ENCODE results near the gene ZNF414.

ZNF414 gene

DNA sequence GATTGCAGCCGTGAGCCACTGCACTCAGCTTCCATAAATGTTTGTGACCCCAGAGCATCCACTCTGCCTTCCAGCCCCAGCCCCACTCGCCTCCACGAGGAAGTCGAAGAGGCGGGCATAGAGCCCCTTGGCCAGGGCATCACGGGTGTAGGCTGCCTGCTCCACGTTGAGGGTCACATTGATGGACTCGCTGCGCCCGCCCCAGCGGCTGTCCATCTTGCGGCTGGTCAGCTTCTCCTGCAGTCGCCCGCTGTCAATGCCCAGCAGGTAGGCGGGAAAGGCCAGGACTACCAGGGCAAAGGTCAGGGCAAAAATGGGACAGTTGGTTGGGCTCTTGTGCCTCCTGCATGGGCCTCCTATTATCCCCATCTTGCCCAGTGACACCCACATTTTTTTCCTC, 36.1 kb upstream of the ZNF414 start:
- no peak overlapping the region for H3K4me3 ChIP-seq (replicated peaks; ENCODE audit: low read depth, low read length)
- DNase-seq (ENCODE audit: extremely low read depth, low read depth), result no peak

DNA sequence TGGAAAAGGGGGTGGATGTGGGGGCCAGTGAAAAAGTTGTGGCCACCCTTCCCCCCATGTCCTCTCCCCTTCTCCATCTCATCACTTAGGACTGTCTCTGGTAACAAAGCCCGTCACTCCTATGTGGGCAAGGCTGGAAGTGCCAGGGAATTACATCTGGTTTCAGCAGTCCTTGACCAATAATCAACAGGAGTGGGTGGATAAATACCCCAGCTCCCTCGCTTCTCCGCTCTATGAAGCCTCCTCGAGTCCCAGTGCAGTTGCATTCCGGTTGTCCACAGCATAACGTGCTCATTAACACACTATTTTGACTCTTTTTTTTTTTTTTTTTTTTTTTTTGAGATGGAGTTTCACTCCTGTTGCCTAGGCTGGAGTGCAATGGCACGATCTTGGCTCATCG, 31.8 kb upstream of the ZNF414 start:
- TF ChIP-seq, protein P1, sequence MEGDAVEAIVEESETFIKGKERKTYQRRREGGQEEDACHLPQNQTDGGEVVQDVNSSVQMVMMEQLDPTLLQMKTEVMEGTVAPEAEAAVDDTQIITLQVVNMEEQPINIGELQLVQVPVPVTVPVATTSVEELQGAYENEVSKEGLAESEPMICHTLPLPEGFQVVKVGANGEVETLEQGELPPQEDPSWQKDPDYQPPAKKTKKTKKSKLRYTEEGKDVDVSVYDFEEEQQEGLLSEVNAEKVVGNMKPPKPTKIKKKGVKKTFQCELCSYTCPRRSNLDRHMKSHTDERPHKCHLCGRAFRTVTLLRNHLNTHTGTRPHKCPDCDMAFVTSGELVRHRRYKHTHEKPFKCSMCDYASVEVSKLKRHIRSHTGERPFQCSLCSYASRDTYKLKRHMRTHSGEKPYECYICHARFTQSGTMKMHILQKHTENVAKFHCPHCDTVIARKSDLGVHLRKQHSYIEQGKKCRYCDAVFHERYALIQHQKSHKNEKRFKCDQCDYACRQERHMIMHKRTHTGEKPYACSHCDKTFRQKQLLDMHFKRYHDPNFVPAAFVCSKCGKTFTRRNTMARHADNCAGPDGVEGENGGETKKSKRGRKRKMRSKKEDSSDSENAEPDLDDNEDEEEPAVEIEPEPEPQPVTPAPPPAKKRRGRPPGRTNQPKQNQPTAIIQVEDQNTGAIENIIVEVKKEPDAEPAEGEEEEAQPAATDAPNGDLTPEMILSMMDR (IDR thresholded peaks at IDR 0.05; ENCODE audit: low read depth, low read length, missing control alignments), result no peak
- no peak for DNase-seq (ENCODE audit: extremely low read depth, low read depth)
- H3K4me3 ChIP-seq (replicated peaks; ENCODE audit: low read depth, low read length), result no peak overlapping the region

More for the DNA sequence above, 36.1 kb upstream of the ZNF414 start:
- TF ChIP-seq, protein P1 (IDR thresholded peaks at IDR 0.05; ENCODE audit: low read depth, low read length, missing control alignments), result no peak

DNA sequence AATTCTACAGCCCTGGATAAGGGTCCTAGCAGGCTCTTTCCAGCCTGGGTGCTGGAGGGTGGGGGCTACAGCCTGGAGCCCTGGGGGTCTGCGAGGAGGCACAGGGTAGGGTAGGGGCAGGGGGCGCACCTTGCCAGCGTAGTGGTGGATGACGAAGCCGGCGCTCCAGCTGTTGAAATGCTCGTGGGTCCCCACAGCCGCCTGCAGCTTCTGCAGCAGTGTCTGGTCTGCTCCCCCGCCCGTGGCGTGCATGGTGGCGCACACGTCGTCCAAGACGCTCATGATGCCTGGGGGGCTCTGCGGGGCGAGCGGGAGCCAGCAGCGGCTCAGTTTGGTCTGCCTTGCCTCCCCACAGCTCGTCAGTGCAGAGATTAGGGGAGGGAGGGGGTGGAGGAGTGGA, 30.2 kb upstream of the ZNF414 start:
- H3K4me3 ChIP-seq (replicated peaks; ENCODE audit: low read depth, low read length), result no peak overlapping the region
- DNase-seq (ENCODE audit: extremely low read depth, low read depth), result no peak
- TF ChIP-seq, protein P1 (IDR thresholded peaks at IDR 0.05; ENCODE audit: low read depth, low read length, missing control alignments), result no peak

DNA sequence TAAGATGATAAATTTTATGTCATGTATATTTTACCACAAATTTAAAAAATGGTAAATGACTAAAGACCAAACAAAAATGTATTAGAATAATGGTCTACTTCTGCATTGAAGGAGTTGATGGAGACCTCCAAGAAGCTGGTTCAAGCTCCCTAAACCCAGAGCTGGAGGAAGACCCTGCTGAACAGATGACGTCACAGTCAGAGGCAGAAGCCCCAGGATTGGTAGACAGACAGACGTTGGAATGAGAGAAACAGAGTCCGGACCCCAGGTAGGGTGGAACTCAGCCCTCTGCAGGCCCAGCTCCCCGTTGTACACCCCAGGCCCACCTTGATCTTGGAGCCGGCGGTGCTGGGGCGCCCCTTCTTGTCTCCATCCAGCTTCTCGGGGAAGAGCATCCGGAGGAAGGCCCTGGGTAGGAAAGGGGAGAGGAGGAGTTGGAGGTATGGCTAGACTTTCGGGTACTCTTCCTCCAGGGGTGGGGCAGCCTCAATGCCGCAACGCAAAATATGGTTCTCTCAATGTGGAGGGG, 25.7 kb upstream of the ZNF414 start:
- no peak for DNase-seq (ENCODE audit: extremely low read depth, low read depth)
- H3K4me3 ChIP-seq (replicated peaks; ENCODE audit: low read depth, low read length), result no peak overlapping the region
- TF ChIP-seq, protein P1 (IDR thresholded peaks at IDR 0.05; ENCODE audit: low read depth, low read length, missing control alignments), result no peak

DNA sequence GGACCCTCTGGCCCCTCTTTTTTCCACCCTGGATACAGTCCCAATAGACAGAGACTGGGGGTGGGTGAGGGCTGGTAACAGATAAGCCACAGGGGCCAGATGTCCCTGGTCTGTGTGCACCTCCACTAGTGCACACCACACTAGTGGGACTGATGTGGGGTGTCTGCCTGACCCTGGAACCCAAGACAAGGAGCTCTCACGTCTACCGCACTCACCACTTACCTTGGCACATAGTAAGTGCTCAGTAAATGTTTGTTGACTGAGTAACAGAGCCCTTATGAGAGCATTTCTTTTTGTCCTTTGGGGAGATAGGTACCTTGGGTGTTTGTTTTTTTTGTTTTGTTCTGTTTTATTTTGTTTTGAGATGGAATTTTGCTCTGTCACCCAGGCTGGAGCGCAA, 23.1 kb upstream of the ZNF414 start:
- no peak for DNase-seq (ENCODE audit: extremely low read depth, low read depth)

DNA sequence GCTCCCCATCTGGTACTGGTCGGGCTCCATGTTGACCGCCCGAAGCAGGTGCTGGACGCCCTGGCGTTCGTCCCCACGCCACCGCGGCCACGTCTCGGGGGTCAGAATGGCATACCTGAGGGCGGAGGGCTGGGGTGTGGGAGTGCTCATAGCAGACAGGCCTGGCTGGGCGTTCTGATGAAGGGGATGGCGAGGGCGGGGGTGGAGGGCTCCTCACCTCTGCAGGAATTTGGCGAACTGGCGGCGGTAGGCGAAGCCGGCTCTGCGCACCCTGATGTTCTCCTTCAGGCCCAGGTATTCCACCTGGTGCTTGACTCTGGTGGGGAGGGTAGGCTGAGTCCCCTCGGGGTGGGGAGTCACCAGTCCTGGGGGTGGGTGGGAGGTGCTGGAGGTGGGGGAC, 22.3 kb upstream of the ZNF414 start:
- no peak for DNase-seq (ENCODE audit: extremely low read depth, low read depth)
- TF ChIP-seq, protein P1 (IDR thresholded peaks at IDR 0.05; ENCODE audit: low read depth, low read length, missing control alignments), result no peak
- H3K4me3 ChIP-seq (replicated peaks; ENCODE audit: low read depth, low read length), result no peak overlapping the region

More for the DNA sequence above, 23.1 kb upstream of the ZNF414 start:
- H3K4me3 ChIP-seq (replicated peaks; ENCODE audit: low read depth, low read length), result no peak overlapping the region
- TF ChIP-seq, protein P1 (IDR thresholded peaks at IDR 0.05; ENCODE audit: low read depth, low read length, missing control alignments), result no peak

DNA sequence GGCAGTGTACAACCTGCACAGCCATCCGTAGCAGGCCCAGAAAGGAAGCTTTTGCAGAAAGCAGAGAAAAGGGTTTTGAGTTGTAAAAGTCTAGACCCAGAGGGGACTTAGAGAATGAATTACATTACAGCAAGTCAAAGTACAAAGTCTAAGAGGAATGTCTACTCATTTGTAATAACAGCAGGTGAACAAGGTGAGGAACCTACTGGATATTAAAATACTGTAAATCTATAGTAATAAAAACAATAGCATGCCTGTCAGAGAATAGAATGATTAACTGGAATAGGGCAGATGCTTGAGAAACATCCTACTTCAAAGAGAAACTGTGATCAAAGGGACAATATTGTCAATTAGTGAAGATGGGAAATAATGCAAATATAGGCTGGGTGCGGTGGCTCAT, 18.3 kb upstream of the ZNF414 start:
- TF ChIP-seq, protein P1 (IDR thresholded peaks at IDR 0.05; ENCODE audit: low read depth, low read length, missing control alignments), result no peak
- DNase-seq (ENCODE audit: extremely low read depth, low read depth), result no peak
- no peak overlapping the region for H3K4me3 ChIP-seq (replicated peaks; ENCODE audit: low read depth, low read length)

Measured in HFF-Myc (cell line).